BLaER1 treated with 17β-estradiol and CSF1 and Interleukin-3, amounts not matched to agents 10 nM and 100 nM (cell line): ENCODE results near the gene KRT38.

Source experiments
- H3K27ac ChIP-seq, 11 experiments: shearing (Covaris generic); formaldehyde crosslinking; 2 replicates each; pipeline ENCODE4 v1.8.1; 2022
- H3K27me3 ChIP-seq, 11 experiments: shearing (Covaris generic); formaldehyde crosslinking; 2 replicates each; pipeline ENCODE4 v1.8.1; 2022
- H3K36me3 ChIP-seq, 11 experiments: shearing (Covaris generic); formaldehyde crosslinking; 2 replicates each; pipeline ENCODE4 v1.8.1; 2022
- H3K4me1 ChIP-seq, 10 experiments: shearing (Covaris generic); formaldehyde crosslinking; 2 replicates each; pipeline ENCODE4 v1.8.1; 2022
- H3K4me2 ChIP-seq, 11 experiments: shearing (Covaris generic); formaldehyde crosslinking; 2 replicates each; pipeline ENCODE4 v1.8.1; 2022
- H3K4me3 ChIP-seq, 10 experiments: shearing (Covaris generic); formaldehyde crosslinking; 2 replicates each; pipeline ENCODE4 v1.8.1; 2022
- H3K9ac ChIP-seq, 11 experiments: shearing (Covaris generic); formaldehyde crosslinking; 2 replicates each; pipeline ENCODE4 v1.8.1; 2022
- H3K9me3 ChIP-seq, 11 experiments: shearing (Covaris generic); formaldehyde crosslinking; replicated peaks in 1 of 11; 2 replicates each; pipeline ENCODE4 v1.8.1; 2022
- H4K20me1 ChIP-seq, 11 experiments: shearing (Covaris generic); formaldehyde crosslinking; 2 replicates each; pipeline ENCODE4 v1.8.1; 2022
- Cebpa-rat ChIP-seq, 11 experiments: shearing (Covaris generic); IDR thresholded peaks; 2 replicates each; pipeline ENCODE4 v1.8.1; 2022

Gene KRT38

DNA sequence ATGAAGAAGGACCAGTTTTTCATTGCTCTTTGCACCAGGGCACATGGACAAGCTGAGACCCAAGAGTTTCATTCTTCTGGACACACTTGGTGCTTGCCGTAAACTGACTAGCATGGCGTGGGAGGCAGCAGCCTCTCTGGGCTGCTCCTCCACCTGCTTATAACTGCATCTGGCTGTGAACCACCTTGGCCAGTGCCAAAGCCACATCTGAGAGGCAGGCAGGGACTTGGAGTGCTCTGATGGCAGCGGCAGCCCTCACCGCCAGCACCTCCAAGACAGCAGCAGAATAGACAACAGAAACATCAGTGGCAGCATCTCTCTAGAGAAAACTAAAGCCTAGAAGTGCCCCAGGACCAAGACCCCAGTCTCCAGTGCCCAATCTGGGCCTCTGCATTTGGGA, 21.1 kb downstream of the KRT38 start:
- no peak overlapping the region for H3K9ac ChIP-seq
- TF ChIP-seq Cebpa-rat (IDR thresholded peaks at IDR 0.05) = no peak
- no peaks in the 10 kb centered on the region for H3K27me3 ChIP-seq

DNA sequence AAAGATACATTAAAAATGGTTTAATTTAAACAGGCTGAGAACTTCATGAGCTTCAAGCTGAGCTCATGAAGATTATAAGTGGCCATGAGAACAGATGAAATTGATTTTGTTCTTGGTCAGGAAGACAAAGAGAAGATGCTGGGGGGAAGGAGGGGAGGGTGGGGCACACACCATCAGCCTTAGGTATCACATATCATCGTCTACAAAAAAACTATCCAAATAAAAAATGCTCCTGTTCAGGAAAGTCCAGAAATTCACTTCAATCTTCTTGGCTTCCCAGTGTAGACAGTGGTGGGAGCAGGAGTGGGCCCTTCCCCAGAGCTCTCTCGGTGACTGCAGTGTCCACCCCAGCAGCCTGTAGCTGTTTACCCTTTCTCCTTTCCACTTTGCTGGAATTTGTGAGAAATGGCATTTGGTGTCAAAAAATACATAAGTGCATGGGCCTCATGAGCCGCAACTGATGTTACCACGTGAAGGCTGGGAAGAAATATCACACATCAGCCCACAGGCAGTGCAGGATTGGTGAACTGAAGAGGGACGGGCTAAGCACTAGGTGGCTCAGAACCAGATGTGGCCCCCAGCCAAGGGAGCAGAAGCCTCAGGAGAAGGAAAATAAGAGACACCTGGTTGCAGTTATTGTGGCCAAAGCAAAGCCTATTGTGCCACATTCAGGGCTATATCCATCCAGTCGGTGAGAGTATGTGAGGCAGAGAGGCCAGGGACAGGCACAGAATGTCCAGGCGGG, 22.5 kb downstream of the KRT38 start:
- H3K4me1 ChIP-seq = peaks cover 0 to 7% (median 2%) of the 10 kb centered on the region in 10 experiments; a peak in 8 of 20 replicates
- TF ChIP-seq Cebpa-rat (IDR thresholded peaks at IDR 0.05) = no peak
- no peak overlapping the region for H3K9ac ChIP-seq
- H3K27me3 ChIP-seq = no peaks in the 10 kb centered on the region
- no peaks in the 10 kb centered on the region for H4K20me1 ChIP-seq
- H3K27ac ChIP-seq = no peak overlapping the region
- H3K4me2 ChIP-seq = no peak overlapping the region
- no peak overlapping the region for H3K4me3 ChIP-seq
- H3K36me3 ChIP-seq = no peaks in the 10 kb centered on the region
- no peaks in the 10 kb centered on the region for H3K9me3 ChIP-seq

More for the DNA sequence above, 21.1 kb downstream of the KRT38 start:
- Histone ChIP-seq H3K4me3 (no peak overlapping the region), H4K20me1 (no peaks in the 10 kb centered on the region), H3K36me3 (no peaks in the 10 kb centered on the region), H3K4me1 (peaks cover 0 to 7% (median 2%) of the 10 kb centered on the region in 10 experiments; a peak in 8 of 20 replicates), H3K27ac (no peak overlapping the region), H3K4me2 (no peak overlapping the region), H3K9me3 (no peaks in the 10 kb centered on the region)

DNA sequence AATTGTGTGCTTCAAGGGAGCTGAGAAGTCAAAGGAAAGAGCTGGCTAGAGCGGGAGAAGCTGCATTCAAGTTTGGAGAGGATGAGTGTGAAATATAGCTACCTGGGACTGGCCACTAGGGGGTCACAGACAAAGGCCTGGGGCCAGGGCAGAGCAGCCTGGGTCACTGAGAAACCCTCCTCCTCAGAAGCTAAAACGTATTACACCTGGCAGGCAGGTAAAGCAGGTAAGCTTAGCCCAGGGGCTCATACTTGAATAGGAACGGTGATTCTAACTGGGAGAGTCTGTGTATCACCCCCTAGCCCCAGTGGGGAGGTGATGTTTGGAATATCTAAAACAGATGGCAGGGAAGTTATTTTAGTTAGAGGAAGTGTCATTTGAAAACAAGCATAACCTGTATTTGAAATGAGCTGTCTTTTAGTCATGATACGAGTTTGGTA, 23.2 kb downstream of the KRT38 start:
- Histone ChIP-seq H3K4me1 (peaks cover 0 to 7% (median 2%) of the 10 kb centered on the region in 10 experiments; a peak in 8 of 20 replicates), H3K27ac (peak overlapping the region in 1 of 11 experiments; percentile 10; a peak in 1 of 22 replicates)

DNA sequence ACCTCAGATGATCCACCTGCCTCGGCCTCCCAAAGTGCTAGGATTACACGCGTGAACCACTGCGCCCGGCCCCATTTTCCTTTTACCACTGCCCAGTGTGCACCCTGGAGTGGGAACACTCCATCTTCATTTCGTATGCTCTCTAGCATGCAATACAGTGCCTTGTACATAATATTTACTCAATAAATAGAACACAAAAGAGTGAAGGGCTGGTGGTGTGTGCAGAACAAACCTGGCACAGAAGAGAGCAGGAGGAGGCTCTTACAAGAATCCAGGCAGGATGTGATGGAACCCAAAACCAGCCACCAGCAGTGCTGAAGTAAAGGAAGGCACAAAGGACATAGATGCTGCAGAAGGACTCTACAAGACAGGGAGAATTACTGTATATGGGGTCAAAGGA, 23.7 kb downstream of the KRT38 start:
- Histone ChIP-seq H3K4me3 (no peak overlapping the region), H3K36me3 (no peaks in the 10 kb centered on the region), H3K4me1 (peaks cover 0 to 7% (median 2%) of the 10 kb centered on the region in 10 experiments; a peak in 8 of 20 replicates), H3K9ac (no peak overlapping the region), H3K27me3 (no peaks in the 10 kb centered on the region), H3K9me3 (no peaks in the 10 kb centered on the region), H4K20me1 (no peaks in the 10 kb centered on the region), H3K27ac (no peak overlapping the region), H3K4me2 (peak overlapping the region in 2 of 11 experiments; percentile 2 to 47; a peak in 1 of 22 replicates)
- TF ChIP-seq Cebpa-rat (IDR thresholded peaks at IDR 0.05) = no peak

More for the DNA sequence above, 23.2 kb downstream of the KRT38 start:
- peak overlapping the region in 2 of 11 experiments; percentile 2 to 47; a peak in 1 of 22 replicates for H3K4me2 ChIP-seq
- no peak for TF ChIP-seq Cebpa-rat (IDR thresholded peaks at IDR 0.05)
- no peak overlapping the region for H3K4me3 ChIP-seq
- no peaks in the 10 kb centered on the region for H3K27me3 ChIP-seq
- no peaks in the 10 kb centered on the region for H4K20me1 ChIP-seq
- no peaks in the 10 kb centered on the region for H3K9me3 ChIP-seq
- H3K36me3 ChIP-seq = no peaks in the 10 kb centered on the region
- H3K9ac ChIP-seq = no peak overlapping the region

DNA sequence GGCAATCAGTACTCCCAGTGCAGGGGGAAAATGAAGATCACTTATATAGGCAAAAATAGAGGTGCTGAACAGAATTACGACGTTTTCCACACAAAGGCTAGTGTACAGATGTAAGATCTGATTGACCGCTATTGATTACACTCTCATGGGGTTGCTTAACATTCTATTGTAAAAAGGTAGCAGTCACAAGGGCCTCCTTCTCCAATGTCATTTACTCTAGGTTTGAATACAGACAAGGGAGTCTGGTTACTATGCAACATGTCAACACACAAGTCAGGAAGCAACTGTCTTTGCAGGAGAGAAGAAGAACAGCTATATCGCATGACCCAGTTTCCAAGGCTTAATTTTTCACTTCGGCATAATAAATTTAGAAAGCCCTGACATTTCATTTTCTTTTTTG, 24.3 kb downstream of the KRT38 start:
- H4K20me1 ChIP-seq = no peaks in the 10 kb centered on the region
- no peak for TF ChIP-seq Cebpa-rat (IDR thresholded peaks at IDR 0.05)
- H3K4me1 ChIP-seq = peaks cover 0 to 7% (median 2%) of the 10 kb centered on the region in 10 experiments; a peak in 8 of 20 replicates
- H3K36me3 ChIP-seq = no peaks in the 10 kb centered on the region
- H3K27ac ChIP-seq = no peak overlapping the region
- no peaks in the 10 kb centered on the region for H3K9me3 ChIP-seq
- H3K27me3 ChIP-seq = no peaks in the 10 kb centered on the region
- no peak overlapping the region for H3K4me2 ChIP-seq
- H3K9ac ChIP-seq = no peak overlapping the region
- H3K4me3 ChIP-seq = no peak overlapping the region

DNA sequence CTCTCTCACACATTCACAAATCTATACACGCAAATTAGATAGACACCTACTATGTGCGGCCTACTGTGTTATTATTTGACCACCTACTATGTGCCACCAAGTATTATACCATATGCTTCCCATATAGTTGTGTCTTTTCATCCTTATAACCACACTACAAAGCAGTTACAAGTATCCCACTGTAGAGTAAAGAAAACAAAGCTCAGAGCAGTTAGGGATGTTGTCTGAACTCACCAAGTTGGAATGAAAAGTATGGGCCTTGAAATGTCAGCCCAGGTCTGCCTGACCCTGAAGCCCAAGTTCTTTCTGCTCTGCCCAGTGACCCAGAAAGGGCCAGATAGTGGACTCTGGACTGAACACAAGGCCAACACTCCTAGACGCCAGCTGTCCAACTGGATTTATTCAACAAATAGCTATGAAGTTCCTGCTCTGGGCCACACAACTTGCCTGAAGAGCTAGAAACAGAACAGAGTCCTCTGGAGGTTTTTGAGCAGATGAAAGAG, 24.9 kb downstream of the KRT38 start:
- Histone ChIP-seq H3K27me3 (no peaks in the 10 kb centered on the region), H3K27ac (no peak overlapping the region), H3K9ac (no peak overlapping the region), H3K9me3 (no peaks in the 10 kb centered on the region), H3K4me1 (peaks cover 0 to 7% (median 2%) of the 10 kb centered on the region in 10 experiments; a peak in 8 of 20 replicates), H3K36me3 (no peaks in the 10 kb centered on the region), H3K4me2 (no peak overlapping the region), H4K20me1 (no peaks in the 10 kb centered on the region), H3K4me3 (no peak overlapping the region)
- TF ChIP-seq Cebpa-rat (IDR thresholded peaks at IDR 0.05) = no peak

DNA sequence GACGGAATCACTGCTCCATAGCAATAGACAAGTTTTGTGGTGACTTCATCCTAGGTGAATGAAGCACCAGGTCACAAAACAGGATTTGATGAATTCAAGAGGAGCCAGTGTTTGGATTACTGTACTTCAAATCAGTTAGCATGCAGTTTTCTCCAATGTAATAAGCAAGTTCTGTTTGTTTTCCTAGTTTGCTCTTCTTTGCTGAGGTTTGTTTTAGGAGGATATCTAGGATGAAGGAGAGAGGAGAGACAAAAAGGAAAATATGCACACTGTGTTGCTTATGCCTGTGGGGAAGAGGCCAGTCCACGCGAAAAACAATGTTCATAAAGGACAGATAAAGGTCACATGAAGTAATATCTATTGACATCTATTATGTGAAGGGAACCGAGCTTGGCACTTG, 25.4 kb downstream of the KRT38 start:
- Histone ChIP-seq H3K9me3 (no peaks in the 10 kb centered on the region), H3K27me3 (no peaks in the 10 kb centered on the region), H4K20me1 (no peaks in the 10 kb centered on the region), H3K36me3 (no peaks in the 10 kb centered on the region), H3K27ac (no peak overlapping the region), H3K4me3 (no peak overlapping the region), H3K9ac (no peak overlapping the region), H3K4me2 (no peak overlapping the region), H3K4me1 (peaks cover 0 to 7% (median 2%) of the 10 kb centered on the region in 10 experiments; a peak in 8 of 20 replicates)
- TF ChIP-seq Cebpa-rat (IDR thresholded peaks at IDR 0.05) = no peak

DNA sequence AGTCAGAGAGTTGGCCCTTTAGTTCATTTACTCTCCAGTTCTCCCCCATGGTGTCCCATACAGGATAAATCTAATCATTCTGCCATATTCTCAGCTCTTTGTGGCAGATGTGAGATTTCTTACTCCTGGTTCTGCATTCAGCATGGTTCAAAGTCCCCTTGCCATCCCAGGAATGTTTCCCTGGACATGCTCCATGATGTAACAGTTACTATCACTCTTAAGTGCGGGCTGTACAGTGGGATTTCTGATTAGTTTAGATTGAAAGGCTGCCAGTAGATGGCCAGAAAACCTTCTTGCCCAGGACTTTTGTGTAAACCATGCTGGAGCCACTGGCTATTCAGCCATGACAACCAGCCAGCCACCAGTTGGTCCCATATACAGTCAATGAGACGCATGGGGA, 26.8 kb downstream of the KRT38 start:
- Histone ChIP-seq H3K4me2 (no peak overlapping the region), H3K27me3 (no peaks in the 10 kb centered on the region), H4K20me1 (no peaks in the 10 kb centered on the region), H3K4me1 (peaks cover 0 to 7% (median 2%) of the 10 kb centered on the region in 10 experiments; a peak in 8 of 20 replicates), H3K4me3 (no peak overlapping the region), H3K9me3 (no peaks in the 10 kb centered on the region), H3K36me3 (no peaks in the 10 kb centered on the region), H3K27ac (no peak overlapping the region), H3K9ac (no peak overlapping the region)
- no peak for TF ChIP-seq Cebpa-rat (IDR thresholded peaks at IDR 0.05)

DNA sequence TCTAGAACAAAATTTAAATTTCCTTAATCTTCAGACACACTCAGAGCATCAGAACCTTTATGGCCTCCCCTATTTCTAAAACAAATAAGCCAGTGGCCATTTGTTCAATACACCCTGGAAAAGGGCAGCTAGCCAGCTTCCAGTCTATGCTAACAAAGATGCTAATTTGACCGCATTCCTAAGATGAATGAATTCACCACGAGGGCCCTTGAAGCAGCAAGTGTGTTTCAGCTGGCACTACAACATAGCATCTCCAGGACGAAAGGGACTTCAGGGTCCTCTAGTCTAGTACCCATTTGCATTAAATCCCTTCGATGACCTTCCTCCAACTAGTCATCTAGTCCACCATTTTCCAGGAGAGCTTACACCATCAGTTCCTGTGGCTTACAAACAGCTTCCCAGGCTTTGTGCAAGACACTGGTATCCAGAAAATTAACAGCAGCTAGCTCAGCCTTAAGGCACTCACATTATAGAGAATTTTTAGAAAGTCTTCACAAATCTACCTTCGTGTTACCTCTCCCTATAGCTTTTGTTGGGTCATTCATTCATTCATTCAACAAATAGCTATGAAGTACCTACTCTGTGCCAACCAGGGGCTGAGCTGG, 27.3 kb downstream of the KRT38 start:
- no peaks in the 10 kb centered on the region for H3K9me3 ChIP-seq
- no peak overlapping the region for H3K27ac ChIP-seq
- H3K36me3 ChIP-seq = no peaks in the 10 kb centered on the region
- H3K4me2 ChIP-seq = no peak overlapping the region
- H4K20me1 ChIP-seq = no peaks in the 10 kb centered on the region
- no peak overlapping the region for H3K4me3 ChIP-seq
- no peaks in the 10 kb centered on the region for H3K27me3 ChIP-seq
- H3K9ac ChIP-seq = no peak overlapping the region
- H3K4me1 ChIP-seq = peaks cover 0 to 7% (median 2%) of the 10 kb centered on the region in 10 experiments; a peak in 8 of 20 replicates
- TF ChIP-seq Cebpa-rat (IDR thresholded peaks at IDR 0.05) = no peak
